ENCODE measurements around the gene CPNE1.

CPNE1 gene

GRCh38 chr20:35598899-35599775 is 65.6 kb downstream of the CPNE1 start (continued):
- TF ChIP-seq ZNF565 (CRISPR knock-in tag; conservative IDR thresholded peaks at IDR 0.05; ENCODE audit: low read depth) = no peak
- TF ChIP-seq ESRRG (CRISPR knock-in tag; IDR thresholded peaks at IDR 0.05) = no peak
- no peak for TF ChIP-seq SNAI2 (CRISPR knock-in tag; IDR thresholded peaks at IDR 0.05)
- TF ChIP-seq GLIS3 (CRISPR knock-in tag; IDR thresholded peaks at IDR 0.05) = no peak
- no peak for TF ChIP-seq TCF4 (CRISPR knock-in tag; IDR thresholded peaks at IDR 0.05; ENCODE audit: borderline replicate concordance)
- TF ChIP-seq PPARA (CRISPR knock-in tag; IDR thresholded peaks at IDR 0.05; ENCODE audit: borderline replicate concordance) = no peak
- no peak for TF ChIP-seq CREB5 (CRISPR knock-in tag; IDR thresholded peaks at IDR 0.05; ENCODE audit: low read depth)
- TF ChIP-seq TOX (CRISPR knock-in tag; IDR thresholded peaks at IDR 0.05; ENCODE audit: borderline replicate concordance) = no peak

GRCh38 chr20:35598476-35598875 is 66.2 kb downstream of the CPNE1 start:
- TF ChIP-seq POU6F1 (CRISPR knock-in tag; IDR thresholded peaks at IDR 0.05; ENCODE audit: borderline replicate concordance, low read depth) (no peak), ZFP30 (CRISPR knock-in tag; IDR thresholded peaks at IDR 0.05) (no peak), ZNF565 (CRISPR knock-in tag; conservative IDR thresholded peaks at IDR 0.05; ENCODE audit: low read depth) (no peak), ARNTL (CRISPR knock-in tag; IDR thresholded peaks at IDR 0.05; ENCODE audit: borderline replicate concordance, low read depth) (no peak), OSR1 (CRISPR knock-in tag; IDR thresholded peaks at IDR 0.05) (no peak), TOX (CRISPR knock-in tag; IDR thresholded peaks at IDR 0.05; ENCODE audit: borderline replicate concordance) (no peak), RARB (CRISPR knock-in tag; IDR thresholded peaks at IDR 0.05) (no peak), ZNF70 (CRISPR knock-in tag; IDR thresholded peaks at IDR 0.05) (no peak), CSRNP3 (CRISPR knock-in tag; IDR thresholded peaks at IDR 0.05) (no peak), CSDC2 (CRISPR knock-in tag; IDR thresholded peaks at IDR 0.05) (no peak), ZC3H10 (CRISPR knock-in tag; IDR thresholded peaks at IDR 0.05) (no peak), ISL1 (CRISPR knock-in tag; IDR thresholded peaks at IDR 0.05) (no peak), SNAI2 (CRISPR knock-in tag; IDR thresholded peaks at IDR 0.05) (no peak), PATZ1 (CRISPR knock-in tag; IDR thresholded peaks at IDR 0.05; ENCODE audit: borderline replicate concordance) (no peak), CREB5 (CRISPR knock-in tag; IDR thresholded peaks at IDR 0.05; ENCODE audit: low read depth) (no peak), TSHZ2 (CRISPR knock-in tag; IDR thresholded peaks at IDR 0.05) (no peak)
- no peak for ATAC-seq

Data from SK-N-SH treated with all-trans-retinoic acid at 6 μM for 48 hours (cell line).